BJ (cell line): ENCODE measurements around the gene ARMS2. TPM values are rescaled to one million over a fixed set of nuclear protein-coding genes. Genes with fewer than 3 reads are reported as not detected.

Experiments used
- CTCF ChIA-PET: fragments of 350-600 bp; formaldehyde crosslinking; extraction: SDS; loops from one replicate; lab custom pipeline; 2021; ENCODE audit warnings: antibody characterized with exemption, inconsistent platforms; lab: Yijun Ruan, JAX
- POLR2A ChIA-PET: fragments of 300-600 bp; sonication (Branson Sonifier 250); formaldehyde crosslinking; extraction: SDS; loops from one replicate; lab custom pipeline; 2021; ENCODE audit warnings: antibody characterized with exemption; lab: Charles Lee
- DNase-seq: peaks from one replicate; pipeline ENCODE4 v3.0.0-alpha.2; 2011; ENCODE audit warnings: low read depth
- H3K27me3 ChIP-seq: 2 replicates; pipeline ENCODE4 v1.6.0; 2011; ENCODE audit warnings: low read length; ENCODE audit not compliant: control insufficient read depth, insufficient read depth
- H3K36me3 ChIP-seq: 2 replicates; pipeline ENCODE4 v1.5.1; 2011; ENCODE audit warnings: low read length; ENCODE audit not compliant: control insufficient read depth, insufficient read depth
- H3K4me3 ChIP-seq: 2 replicates; pipeline ENCODE4 v1.5.1; 2011; ENCODE audit warnings: low read depth, mild to moderate bottlenecking, control low read depth, low read length
- CTCF ChIP-seq: IDR thresholded peaks from 2 replicates; pipeline ENCODE4 v1.5.1; 2011; ENCODE audit warnings: low read depth, mild to moderate bottlenecking, control low read depth, inconsistent platforms, low read length, moderate library complexity; ENCODE audit not compliant: insufficient read depth
- polyA plus RNA-seq: library from polyadenylated mRNA; depleted of rRNA; stranded (reverse); fragments of >200 nt; gene quantifications from 2 replicates; pipeline ENCODE4 v1.2.3, GENCODE V29; 2011

The ARMS2 gene
- polyA plus RNA-seq, 1 experiment: not detected

- no peak overlapping the region for H3K4me3 ChIP-seq
- no peak for DNase-seq
- ChIA-PET POLR2A (no interaction called here), CTCF (interaction anchor here (1.0 to 1.6 kb wide), 2 partner anchors 30 to 33 kb away, joined by 3 read pairs; no protein-coding TSS in a partner anchor)
- no peaks in the 10 kb centered on the region for H3K36me3 ChIP-seq
- no peak for TF ChIP-seq CTCF
- peaks cover 7% of the 10 kb centered on the region for H3K27me3 ChIP-seq
These were observed 11.1 kb downstream of the ARMS2 start for GRCh38 chr10:122465401-122466040.

GRCh38 chr10:122466951-122467381, 12.5 kb downstream of the ARMS2 start:
- POLR2A ChIA-PET: no interaction called here
- no peak overlapping the region for H3K4me3 ChIP-seq
- TF ChIP-seq CTCF: no peak

GRCh38 chr10:122467701-122468100, 13.2 kb downstream of the ARMS2 start:
- ChIA-PET POLR2A (no interaction called here), CTCF (interaction anchor here (0.6 to 1.6 kb wide), 4 partner anchors 10 to 98 kb away, joined by 4 to 6 read pairs (median 4); no protein-coding TSS in a partner anchor)
- Histone ChIP-seq H3K36me3 (no peaks in the 10 kb centered on the region), H3K27me3 (peaks cover 7% of the 10 kb centered on the region), H3K4me3 (no peak overlapping the region)
- TF ChIP-seq CTCF: no peak
- no peak for DNase-seq

More at GRCh38 chr10:122466951-122467381, 12.5 kb downstream of the ARMS2 start:
- CTCF ChIA-PET: interaction anchor here (0.6 to 1.6 kb wide), 4 partner anchors 29 to 196 kb away, joined by 4 to 5 read pairs (median 4); partner anchors contain the start of gene BTBD16
- peaks cover 7% of the 10 kb centered on the region for H3K27me3 ChIP-seq
- no peaks in the 10 kb centered on the region for H3K36me3 ChIP-seq
- no peak for DNase-seq

GRCh38 chr10:122468307-122468925, 14.0 kb downstream of the ARMS2 start:
- POLR2A ChIA-PET: interaction anchor here (0.6 kb wide), 1 partner anchor 92 kb away, joined by 3 read pairs; no protein-coding TSS in a partner anchor
- no peaks in the 10 kb centered on the region for H3K36me3 ChIP-seq
- CTCF ChIA-PET: interaction anchor here (0.6 to 1.6 kb wide), 4 partner anchors 10 to 416 kb away, joined by 3 to 8 read pairs (median 4); no protein-coding TSS in a partner anchor
- H3K4me3 ChIP-seq: no peak overlapping the region
- peaks cover 5% of the 10 kb centered on the region for H3K27me3 ChIP-seq
- no peak for DNase-seq
- TF ChIP-seq CTCF: no peak
